NCI-H526 treated with DMSO at 0.1 percent for 48 hours (cell line): ENCODE measurements around the gene CASD1.

Experiments
- DNase-seq: peaks from one replicate; lab custom pipeline; 2025; lab: John Stamatoyannopoulos, UW

The CASD1 gene

DNA sequence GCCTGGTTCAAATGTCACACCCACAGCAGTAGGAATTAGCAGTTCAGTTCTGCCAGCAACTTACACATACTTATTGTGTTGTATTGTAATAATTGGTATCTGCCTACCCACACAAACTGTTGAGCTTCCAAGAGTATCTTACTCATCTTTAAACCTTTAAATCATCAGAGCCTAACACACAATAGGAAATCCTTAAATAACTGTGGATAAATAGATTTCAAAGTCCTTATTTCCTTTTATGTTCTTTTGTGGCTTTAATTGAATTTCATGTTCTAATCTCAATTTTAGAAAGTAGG lies 3.9 kb downstream of the CASD1 start:
- no peak for DNase-seq

DNA sequence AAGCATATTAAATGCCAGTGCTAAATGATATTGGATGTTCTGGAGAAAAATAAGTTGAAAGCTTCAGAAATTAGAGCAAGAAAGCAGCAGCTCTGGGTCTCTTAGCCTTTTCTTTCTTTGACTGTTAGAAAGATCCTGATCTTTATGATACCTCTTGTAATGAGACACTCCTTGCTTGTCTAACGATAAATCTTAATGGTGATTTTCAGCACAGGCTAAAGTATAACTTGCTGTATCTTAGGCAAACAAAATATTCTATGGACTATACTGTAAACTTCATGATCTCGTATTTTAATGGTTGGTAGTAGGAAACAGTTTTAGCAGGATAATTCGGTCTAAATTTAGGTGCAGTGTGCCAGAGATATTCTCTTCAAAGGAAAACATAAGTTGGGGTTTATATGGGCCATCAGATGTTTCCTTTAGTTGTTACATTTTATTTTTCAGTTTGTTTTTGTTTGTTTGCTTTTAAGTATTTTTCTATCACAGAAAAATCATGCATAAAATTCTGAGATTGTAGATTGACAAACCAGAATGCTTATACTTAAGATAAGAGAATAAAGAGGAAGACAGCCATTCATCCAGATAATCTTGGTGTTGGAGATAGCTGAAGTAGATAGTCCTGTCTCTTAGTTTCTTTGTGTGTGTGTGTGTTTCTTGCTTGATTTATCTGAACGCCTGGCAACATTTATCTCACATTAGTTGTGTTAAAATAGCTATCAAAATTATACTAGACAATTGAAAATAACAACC lies 4.7 kb downstream of the CASD1 start:
- DNase-seq, result no peak

- no peak for DNase-seq
These were observed 5.3 kb downstream of the CASD1 start for GRCh38 chr7:94514917-94515316.

- no peak for DNase-seq
These were observed 16.3 kb downstream of the CASD1 start for GRCh38 chr7:94525923-94526322.

DNA sequence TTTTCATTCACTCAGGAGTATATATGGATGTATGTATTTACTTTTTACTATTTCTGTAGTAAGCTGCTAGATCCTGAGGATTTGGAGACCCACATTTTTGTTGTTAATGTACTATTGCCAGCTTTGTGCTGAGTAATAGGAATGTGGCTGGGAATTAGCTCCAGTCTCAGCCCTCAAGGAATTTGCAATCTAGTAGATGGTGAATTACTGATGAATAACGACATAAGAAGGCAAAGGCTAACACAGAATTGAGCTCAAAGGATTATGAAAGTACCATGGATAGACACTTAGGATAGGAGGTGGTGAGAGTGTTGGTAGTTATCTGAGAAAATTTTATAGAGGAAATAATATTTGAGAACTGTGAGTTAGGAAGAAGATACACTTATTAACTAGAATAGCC lies 19.9 kb downstream of the CASD1 start:
- no peak for DNase-seq

DNA sequence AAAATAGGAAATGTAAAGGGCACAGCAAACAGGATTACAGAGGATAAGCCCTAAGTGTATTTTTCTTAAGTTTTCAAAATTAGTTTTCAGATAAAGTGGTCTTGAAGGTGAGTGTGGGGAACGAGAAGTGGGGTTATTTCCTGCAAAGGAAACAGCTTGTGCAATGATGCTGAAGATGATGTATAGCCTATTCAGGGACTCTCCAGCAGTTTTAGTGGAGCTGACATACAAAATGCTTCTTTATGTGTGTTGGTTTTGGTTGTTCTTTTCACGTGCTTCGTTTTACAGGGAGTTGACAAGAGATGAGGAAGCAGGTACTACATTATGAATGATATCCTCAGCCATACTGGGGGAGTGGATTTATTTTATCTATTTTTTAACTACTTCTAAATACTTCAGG lies 20.5 kb downstream of the CASD1 start:
- DNase-seq, result no peak

DNA sequence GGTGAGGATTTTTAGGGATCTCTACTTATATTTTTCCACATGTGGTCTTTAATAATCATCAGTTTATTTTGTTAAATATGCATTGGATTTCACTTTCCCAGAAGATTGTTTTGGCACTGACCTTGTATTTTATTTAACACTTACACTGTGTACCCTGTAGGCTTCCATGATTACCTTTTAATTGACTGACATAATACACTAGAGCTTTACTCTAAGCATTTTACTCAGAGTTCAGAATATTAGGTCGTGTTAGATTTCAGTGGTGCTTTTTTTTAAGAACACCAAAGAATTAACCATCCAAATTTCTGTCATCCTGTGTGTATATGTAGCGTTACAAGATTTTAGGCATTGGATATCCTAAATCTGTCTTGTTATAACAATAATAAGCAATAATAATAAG lies 23.1 kb downstream of the CASD1 start:
- no peak for DNase-seq

- no peak for DNase-seq
These were observed 30.8 kb downstream of the CASD1 start for GRCh38 chr7:94540428-94540827.

GRCh38 chr7:94547126-94547525 lies 37.5 kb downstream of the CASD1 start:
- DNase-seq, result no peak

- no peak for DNase-seq
These were observed 46.4 kb downstream of the CASD1 start for GRCh38 chr7:94556028-94556427.

GRCh38 chr7:94557215-94557614 lies 47.6 kb downstream of the CASD1 start:
- no peak for DNase-seq

DNA sequence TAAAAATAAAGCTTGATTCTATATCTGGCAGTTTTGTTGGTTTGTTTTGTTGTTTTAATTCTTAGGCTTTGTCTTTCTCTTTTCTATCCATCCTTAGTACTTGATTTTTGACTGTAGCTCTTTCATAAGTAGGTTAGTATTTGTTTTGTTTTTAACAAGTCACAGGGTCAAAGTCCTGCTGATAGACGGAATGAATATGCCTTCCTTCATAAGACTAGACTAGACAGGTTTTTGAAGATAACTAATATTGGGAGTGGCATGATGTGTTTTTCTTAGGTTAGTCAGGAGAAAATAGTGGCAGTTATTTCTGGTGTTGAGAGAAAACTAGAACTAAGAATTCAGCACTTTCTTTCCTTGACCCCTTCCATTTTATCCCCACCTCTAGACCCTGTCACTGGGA lies 50.4 kb downstream of the CASD1 start:
- no peak for DNase-seq

DNA sequence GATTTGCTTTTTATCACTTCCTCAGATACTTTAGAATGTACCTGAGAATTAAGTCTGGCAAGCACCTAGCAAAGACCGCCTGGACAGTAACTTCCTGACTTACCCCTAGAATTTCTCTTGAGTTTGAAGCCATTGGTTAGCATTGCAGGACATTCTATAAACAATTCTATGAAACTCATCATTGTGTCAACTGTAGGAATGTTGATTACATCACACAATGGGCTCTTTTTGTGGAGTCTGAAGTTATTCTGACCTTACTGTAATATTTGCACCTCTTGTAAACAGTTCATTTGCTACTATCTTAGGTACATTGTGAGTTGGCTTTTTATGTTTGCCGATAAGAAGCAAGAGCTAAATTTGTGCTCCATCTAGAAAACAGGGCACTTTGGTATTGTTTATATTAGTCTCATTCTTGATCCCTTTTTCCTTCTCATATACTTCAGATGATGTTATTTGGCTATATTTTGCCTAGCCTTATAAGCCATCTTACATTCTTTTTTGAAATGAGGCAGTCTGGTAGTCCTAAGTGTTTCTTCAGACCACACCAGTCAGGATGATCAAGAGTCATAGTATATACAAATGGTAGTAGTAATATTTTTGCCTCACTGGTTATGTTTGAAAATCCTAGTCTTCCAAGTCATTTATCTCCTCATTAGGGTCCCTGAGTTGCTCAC lies 52.4 kb downstream of the CASD1 start:
- DNase-seq, result no peak

DNA sequence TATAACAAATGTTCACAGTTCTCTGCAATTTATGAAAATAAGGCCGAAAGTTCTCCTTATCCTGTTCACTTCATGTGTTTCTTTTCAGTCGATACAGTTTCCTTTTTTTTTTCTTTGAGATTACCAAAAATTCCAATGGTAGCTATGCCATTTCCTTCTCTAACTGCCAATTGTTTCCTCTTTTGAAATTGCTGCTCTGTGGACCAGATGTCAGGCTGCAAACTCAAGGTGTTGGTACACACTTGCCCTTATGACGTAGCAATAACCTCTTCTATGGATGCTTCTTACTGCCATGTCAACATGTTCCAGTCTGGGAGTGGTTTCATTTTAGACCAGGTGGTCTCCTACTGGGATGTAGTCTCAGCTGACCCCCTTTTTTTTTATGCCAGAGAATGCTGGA lies 52.9 kb downstream of the CASD1 start:
- DNase-seq, result no peak

GRCh38 chr7:94565247-94565894 lies 55.8 kb downstream of the CASD1 start:
- no peak for DNase-seq

GRCh38 chr7:94567396-94567795 lies 57.8 kb downstream of the CASD1 start:
- no peak for DNase-seq

DNA sequence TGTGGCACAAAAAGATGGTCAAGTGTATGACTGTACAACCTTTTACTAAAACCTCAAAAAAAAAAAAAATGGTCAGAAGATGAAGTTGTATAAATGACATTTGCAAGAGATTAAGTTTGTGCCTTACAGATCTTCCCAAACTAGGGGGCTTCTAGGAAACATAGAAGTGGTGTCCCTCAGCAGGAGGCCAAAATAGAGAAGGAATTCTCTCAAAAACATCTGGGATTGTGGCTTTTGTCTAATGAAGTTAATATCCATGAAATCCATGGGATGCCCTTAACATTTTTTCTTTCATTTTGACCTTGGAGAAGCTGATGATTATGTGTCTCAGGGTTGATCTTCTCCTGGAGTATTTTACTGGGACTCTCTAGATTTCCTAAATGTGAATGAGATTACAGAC lies 62.2 kb downstream of the CASD1 start:
- no peak for DNase-seq

GRCh38 chr7:94575646-94576045 lies 66.0 kb downstream of the CASD1 start:
- DNase-seq, result no peak

DNA sequence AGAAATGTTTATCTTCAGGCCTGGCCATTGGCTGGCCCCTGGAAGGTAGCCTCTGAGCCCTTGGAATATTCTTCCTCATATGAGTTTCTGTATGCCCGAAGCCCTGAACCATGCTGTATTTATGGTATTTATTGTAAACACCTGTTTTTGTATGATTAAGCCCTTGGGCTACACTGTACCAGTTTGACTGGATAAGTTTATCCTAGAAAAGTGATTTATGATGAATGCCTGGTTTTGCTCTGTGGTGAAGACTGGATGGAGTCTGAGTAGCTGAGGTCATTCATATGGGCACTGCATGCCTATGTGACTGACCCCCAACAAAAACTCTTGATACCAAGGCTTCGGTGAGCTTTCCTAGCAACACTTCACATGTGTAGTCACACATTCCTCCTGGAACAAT lies 66.7 kb downstream of the CASD1 start:
- no peak for DNase-seq

GRCh38 chr7:94577357-94577756 lies 67.7 kb downstream of the CASD1 start:
- no peak for DNase-seq

- DNase-seq, result no peak
These were observed 69.0 kb downstream of the CASD1 start for GRCh38 chr7:94578614-94579013.

DNA sequence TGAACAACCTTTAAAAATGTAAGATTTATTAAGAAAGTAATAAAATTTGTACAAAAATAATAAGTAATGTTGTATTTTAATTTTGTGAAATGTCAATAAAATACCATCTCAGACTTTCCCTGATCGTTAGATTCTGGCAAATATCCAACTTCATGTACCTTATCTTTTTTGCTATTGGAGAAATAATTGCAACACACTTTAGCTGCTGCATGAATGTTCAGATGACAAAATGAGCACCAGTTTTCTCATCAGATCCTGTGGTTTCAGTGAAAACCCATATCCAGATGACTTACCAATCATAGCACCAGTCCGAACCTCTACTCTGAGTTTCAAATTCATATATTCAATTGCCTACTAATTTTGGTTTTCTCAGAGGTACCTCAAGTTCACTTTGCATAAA lies 69.9 kb downstream of the CASD1 start:
- DNase-seq, result no peak

DNA sequence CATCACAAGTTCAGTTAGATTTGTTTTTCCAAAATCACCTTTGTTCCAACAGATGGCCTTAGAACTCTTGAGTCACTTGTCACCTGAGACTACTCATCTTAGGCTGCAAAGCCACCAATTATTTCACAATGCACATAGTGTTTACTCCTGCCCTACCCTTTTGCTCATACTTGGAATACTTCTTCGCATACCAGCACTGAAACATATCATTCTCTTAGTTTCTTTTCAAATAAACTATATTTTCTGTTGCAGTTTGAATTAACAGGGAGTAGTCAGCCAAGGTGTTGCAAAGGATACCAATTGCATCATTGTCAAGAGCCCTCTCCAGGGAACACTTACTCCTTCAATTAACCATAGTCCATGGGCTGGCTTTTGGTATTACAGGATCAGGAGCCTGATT lies 71.0 kb downstream of the CASD1 start:
- DNase-seq, result no peak

GRCh38 chr7:94584113-94584512 lies 74.5 kb downstream of the CASD1 start:
- DNase-seq, result no peak
